OCI-LY7 (cell line): ENCODE data around the gene NEK9. TPM values are rescaled to one million over a fixed set of nuclear protein-coding genes. Genes with fewer than 3 reads are reported as not detected.

Source experiments
- BruUV-seq: library from RNA; stranded (reverse); fragments of 400-500 nt; replicated peaks from 2 replicates; lab custom pipeline; 2021; lab: Mats Ljungman, UMichigan
- CTCF ChIA-PET: fragments of 300-600 bp; sonication (Branson Sonifier 250); formaldehyde crosslinking; loops from one replicate; lab custom pipeline; 2022; ENCODE audit warnings: antibody characterized with exemption; ENCODE audit not compliant: unreplicated experiment; lab: Charles Lee
- POLR2A ChIA-PET: fragments of 300-600 bp; sonication (Branson Sonifier 250); formaldehyde crosslinking; loops from one replicate; lab custom pipeline; 2022; ENCODE audit warnings: antibody characterized with exemption; lab: Charles Lee
- DNase-seq: peaks from one replicate; pipeline ENCODE4 v3.0.0-alpha.2; 2015; ENCODE audit warnings: low spot score
- H2AFZ ChIP-seq: fragments of 200-600 bp; sonication (generic), shearing (Covaris generic); 2 replicates; pipeline ENCODE4 v1.6.1; 2014; ENCODE audit warnings: mild to moderate bottlenecking, antibody characterized with exemption, low read length, moderate library complexity
- H3K27ac ChIP-seq: fragments of 200-600 bp; sonication (generic); 2 replicates; pipeline ENCODE4 v1.5.1; 2014; ENCODE audit warnings: mixed run types, low read depth, mild to moderate bottlenecking, moderate library complexity, low read length, inconsistent platforms; ENCODE audit not compliant: poor library complexity, severe bottlenecking
- H3K36me3 ChIP-seq: fragments of 200-600 bp; sonication (generic); 2 replicates; pipeline ENCODE4 v1.6.1; 2014; ENCODE audit warnings: mild to moderate bottlenecking, antibody characterized with exemption, low read length, moderate library complexity, mixed read lengths; ENCODE audit not compliant: insufficient read depth
- H3K4me1 ChIP-seq: fragments of 200-600 bp; sonication (generic); 2 replicates; pipeline ENCODE4 v1.5.1; 2014; ENCODE audit warnings: mild to moderate bottlenecking, low read length; ENCODE audit not compliant: insufficient read depth, poor library complexity, severe bottlenecking
- H3K4me2 ChIP-seq: fragments of 200-600 bp; sonication (generic); 2 replicates; pipeline ENCODE4 v1.6.1; 2014; ENCODE audit warnings: mild to moderate bottlenecking, low read length
- H3K4me3 ChIP-seq: fragments of 200-600 bp; sonication (generic); 2 replicates; pipeline ENCODE4 v1.5.1; 2014; ENCODE audit warnings: mild to moderate bottlenecking, low read depth, low read length; ENCODE audit not compliant: poor library complexity, severe bottlenecking
- H3K79me2 ChIP-seq: fragments of 200-600 bp; sonication (generic); 2 replicates; pipeline ENCODE4 v1.6.1; 2016; ENCODE audit warnings: low read depth, mild to moderate bottlenecking, low read length, moderate library complexity, mixed read lengths; ENCODE audit not compliant: insufficient read depth
- H3K9me2 ChIP-seq: fragments of 200-600 bp; sonication (generic); 2 replicates; pipeline ENCODE4 v1.6.1; 2016; ENCODE audit warnings: mild to moderate bottlenecking, low read length, mixed read lengths; ENCODE audit not compliant: insufficient read depth
- H3K9me3 ChIP-seq: fragments of 200-600 bp; sonication (generic); 2 replicates; pipeline ENCODE4 v1.6.1; 2014; ENCODE audit warnings: mild to moderate bottlenecking, mixed run types, low read length, mixed read lengths
- H4K20me1 ChIP-seq: fragments of 200-600 bp; sonication (generic); 2 replicates; pipeline ENCODE4 v1.6.1; 2014; ENCODE audit warnings: mild to moderate bottlenecking, antibody characterized with exemption, low read length, moderate library complexity, mixed read lengths; ENCODE audit not compliant: insufficient read depth
- CTCF ChIP-seq: fragments of 200-600 bp; sonication (generic); conservative IDR thresholded peaks from 2 replicates; pipeline ENCODE4 v1.5.1; 2014; ENCODE audit warnings: mild to moderate bottlenecking, antibody characterized with exemption, low read length, moderate library complexity, mixed read lengths
- EZH2phosphoT487 ChIP-seq: fragments of 200-600 bp; sonication (generic); IDR thresholded peaks from 2 replicates; pipeline ENCODE4 v1.6.1; 2018; ENCODE audit warnings: low read depth, borderline replicate concordance, mild to moderate bottlenecking, mixed run types, antibody characterized with exemption, low read length, moderate library complexity, mixed read lengths
- intact Hi-C: fragments of 100-400 bp; cut with micrococcal nuclease; formaldehyde crosslinking; loops from one replicate; pipeline ENCODE4 v1.10.0; 2022; ENCODE audit not compliant: unreplicated experiment
- total RNA-seq, 2 experiments: library from RNA; depleted of rRNA in 1 of 2; stranded (reverse); fragments of >200 nt in 1 of 2; shearing (Covaris generic) in 1 of 2; gene quantifications; 2 replicates each; pipeline ENCODE4 v1.2.3, GENCODE V29; 2014 to 2022

NEK9 gene
- total RNA-seq, 2 experiments from 2014 or later = 58.3 to 86.4 TPM

- intact Hi-C loops = no loop called here
- H3K4me1 ChIP-seq = peaks cover 9% of the 10 kb centered on the region
- no peaks in the 10 kb centered on the region for H3K9me2 ChIP-seq
- H2AFZ ChIP-seq = no peak overlapping the region
- TSS peak; percentile 17 for BruUV-seq
- H3K9me3 ChIP-seq = no peaks in the 10 kb centered on the region
- no peak for DNase-seq
- CTCF ChIA-PET = no interaction called here
- no peak overlapping the region for H3K4me2 ChIP-seq
- TF ChIP-seq EZH2phosphoT487 (no peak), CTCF (no peak)
- H3K27ac ChIP-seq = no peak overlapping the region
- POLR2A ChIA-PET = no interaction called here
- peaks cover 4% of the 10 kb centered on the region; the same call in 1 of the 2 replicates for H3K79me2 ChIP-seq
- H3K36me3 ChIP-seq = peaks cover 32% of the 10 kb centered on the region
- H3K4me3 ChIP-seq = no peak overlapping the region
- no peaks in the 10 kb centered on the region for H4K20me1 ChIP-seq
These were observed 73.2 kb downstream of the NEK9 start for GRCh38 chr14:75053396-75054291.

GRCh38 chr14:75051556-75051899 is 75.3 kb downstream of the NEK9 start:
- TF ChIP-seq EZH2phosphoT487 (no peak), CTCF (no peak)
- no peaks in the 10 kb centered on the region for H4K20me1 ChIP-seq
- peaks cover 9% of the 10 kb centered on the region for H3K4me1 ChIP-seq
- intact Hi-C loops = no loop called here
- H3K4me3 ChIP-seq = peak overlapping the region; percentile 60
- ChIA-PET CTCF (no interaction called here), POLR2A (interaction anchor here (0.6 to 0.9 kb wide), 3 partner anchors 18 to 479 kb away, joined by 3 to 5 read pairs (median 3); partner anchors contain the start of gene ZC2HC1C)
- peaks cover 29% of the 10 kb centered on the region; the same call in 1 of the 2 replicates for H3K36me3 ChIP-seq
- no peaks in the 10 kb centered on the region for H3K79me2 ChIP-seq
- no peaks in the 10 kb centered on the region for H3K9me2 ChIP-seq
- BruUV-seq = no TSS peak
- H3K27ac ChIP-seq = no peak overlapping the region
- H3K9me3 ChIP-seq = no peaks in the 10 kb centered on the region
- DNase-seq = no peak
- peak overlapping the region; percentile 45; the same call in 1 of the 2 replicates for H2AFZ ChIP-seq
- H3K4me2 ChIP-seq = peak overlapping the region; percentile 44
